A673 (cell line): ENCODE data around the gene KBTBD13.

Source experiments
- CTCF ChIP-seq: fragments of 300-800, 200-600 bp; sonication (generic); conservative IDR thresholded peaks from 2 replicates; pipeline ENCODE4 v1.5.1; 2017; ENCODE audit warnings: low read depth, mild to moderate bottlenecking, antibody characterized with exemption, low read length, moderate library complexity, mixed read lengths
- EZH2 ChIP-seq: fragments of 200-600 bp; sonication (generic); IDR thresholded peaks from 2 replicates; pipeline ENCODE4 v1.6.1; 2017; ENCODE audit warnings: borderline replicate concordance, low read depth, mild to moderate bottlenecking, mixed read lengths, antibody characterized with exemption, low read length; ENCODE audit not compliant: poor library complexity, severe bottlenecking

- no peak for TF ChIP-seq CTCF
- TF ChIP-seq EZH2 = no peak
Measured at GRCh38 chr15:65034719-65035118, 41.8 kb upstream of the KBTBD13 start.
